Tibial nerve (tissue), 4 donors: ENCODE data around the gene LRRIQ3.

Experiments used
- CTCF ChIP-seq, 5 experiments: fragments of 200-600 bp in 3 of 5; fragments of 450-650 bp in 2 of 5; sonication (generic) in 3 of 5; IDR thresholded peaks; one replicate each; pipeline ENCODE4 v1.5.1; 2016 to 2019; ENCODE audit warnings: antibody characterized with exemption in 5 of 5, mild to moderate bottlenecking in 3 of 5, moderate library complexity in 2 of 5
- EP300 ChIP-seq, 2 donors: sonication (generic); formaldehyde crosslinking; IDR thresholded peaks; one replicate each; pipeline ENCODE4 v1.6.1; 2017; ENCODE audit warnings: antibody characterized with exemption in 2 of 2, mild to moderate bottlenecking in 1 of 2
- POLR2A ChIP-seq, 2 donors: fragments of 450-650 bp; IDR thresholded peaks; one replicate each; pipeline ENCODE4 v1.6.1; 2017; ENCODE audit warnings: antibody characterized with exemption in 2 of 2, mild to moderate bottlenecking in 2 of 2, moderate library complexity in 2 of 2

DNA sequence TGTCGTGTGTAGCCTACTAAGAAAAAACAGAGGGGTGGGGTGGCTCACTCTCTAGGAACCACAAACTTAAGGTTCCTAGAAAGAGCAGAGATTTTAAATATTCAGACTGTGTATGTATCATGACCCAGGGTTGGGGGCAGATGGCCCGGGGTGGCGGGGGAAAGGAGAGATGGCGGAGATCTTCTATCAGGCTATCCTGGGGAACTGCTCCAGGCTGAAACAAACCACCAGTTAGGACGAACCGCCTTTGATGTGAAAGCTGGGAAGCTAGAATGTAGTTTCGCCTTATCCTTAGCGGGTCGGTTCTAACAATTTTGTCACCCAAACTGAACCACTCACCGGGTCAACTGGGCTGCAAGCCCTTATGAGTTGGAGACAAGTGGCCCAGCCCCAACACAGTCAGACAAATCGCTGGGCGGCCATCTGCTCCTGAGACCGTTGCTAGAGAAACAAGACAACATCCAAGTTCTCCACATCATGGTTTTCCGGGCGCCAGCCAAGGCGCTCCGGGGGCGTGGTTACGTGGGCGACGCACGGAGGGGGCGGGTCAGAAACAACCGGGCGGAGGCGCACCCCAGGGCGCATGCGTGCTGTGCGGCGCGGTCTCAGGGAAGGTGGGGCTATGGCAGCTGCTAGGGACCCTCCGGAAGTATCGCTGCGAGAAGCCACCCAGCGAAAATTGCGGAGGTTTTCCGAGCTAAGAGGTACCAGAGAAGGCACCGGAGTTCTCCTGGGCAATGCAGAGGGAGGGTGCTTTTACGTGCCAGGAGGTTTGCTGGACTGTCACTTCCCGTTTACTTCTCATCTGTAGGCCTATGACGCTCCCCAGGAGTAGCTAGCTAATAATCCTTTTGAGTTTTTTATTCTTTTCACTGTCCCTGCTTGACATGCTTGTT, at the start of gene LRRIQ3, which contains the start of gene FPGT:
- TF ChIP-seq CTCF (IDR thresholded peaks at IDR 0.05) = no peak
- TF ChIP-seq POLR2A (IDR thresholded peaks at IDR 0.05) = peak; percentile 45 to 75
- peak; percentile 67 to 92 for TF ChIP-seq EP300 (IDR thresholded peaks at IDR 0.05)
